Hepatocyte (in vitro differentiated cells): ENCODE results near the gene CCR7. TPM values are rescaled to one million over a fixed set of nuclear protein-coding genes. Genes with fewer than 3 reads are reported as not detected.

Experiments
- DNase-seq: peaks from one replicate; pipeline ENCODE4 v3.0.0-alpha.2; 2016; ENCODE audit warnings: low spot score
- H2AFZ ChIP-seq: fragments of 200-600 bp; sonication (generic); 2 replicates; pipeline ENCODE4 v1.6.0; 2016; ENCODE audit warnings: antibody characterized with exemption, mild to moderate bottlenecking
- H3K27ac ChIP-seq: fragments of 200-600 bp; sonication (generic); 2 replicates; pipeline ENCODE4 v1.5.1; 2016; ENCODE audit warnings: mild to moderate bottlenecking
- H3K27me3 ChIP-seq: fragments of 200-600 bp; sonication (generic); 2 replicates; pipeline ENCODE4 v1.6.1; 2016
- H3K36me3 ChIP-seq: fragments of 200-600 bp; sonication (generic); replicated peaks from 2 replicates; pipeline ENCODE4 v1.5.1; 2016; ENCODE audit warnings: low read depth; ENCODE audit not compliant: insufficient read depth
- H3K4me1 ChIP-seq: fragments of 200-600 bp; sonication (generic); 2 replicates; pipeline ENCODE4 v1.5.1; 2016; ENCODE audit warnings: mild to moderate bottlenecking, moderate library complexity; ENCODE audit not compliant: insufficient read depth
- H3K4me2 ChIP-seq: fragments of 200-600 bp; sonication (generic); 2 replicates; pipeline ENCODE4 v1.6.0; 2016
- H3K4me3 ChIP-seq: fragments of 200-600 bp; sonication (generic); 2 replicates; pipeline ENCODE4 v1.5.1; 2016; ENCODE audit warnings: mild to moderate bottlenecking
- H3K79me2 ChIP-seq: fragments of 200-600 bp; sonication (generic); 2 replicates; pipeline ENCODE4 v1.6.0; 2017; ENCODE audit warnings: mild to moderate bottlenecking
- H3K9me2 ChIP-seq: fragments of 200-600 bp; sonication (generic); replicated peaks from 2 replicates; pipeline ENCODE4 v1.6.0; 2017; ENCODE audit warnings: mild to moderate bottlenecking; ENCODE audit not compliant: insufficient read depth
- H3K9me3 ChIP-seq: fragments of 200-600 bp; sonication (generic); 2 replicates; pipeline ENCODE4 v1.5.1; 2016; ENCODE audit warnings: low read depth, mild to moderate bottlenecking
- H4K20me1 ChIP-seq: fragments of 200-600 bp; sonication (generic); 2 replicates; pipeline ENCODE4 v1.6.0; 2016; ENCODE audit warnings: mild to moderate bottlenecking; ENCODE audit not compliant: insufficient read depth, poor library complexity, severe bottlenecking
- CTCF ChIP-seq: fragments of 200-600 bp; sonication (generic); IDR thresholded peaks from 2 replicates; pipeline ENCODE4 v1.5.1; 2016; ENCODE audit warnings: antibody characterized with exemption, mild to moderate bottlenecking; ENCODE audit not compliant: poor library complexity
- EZH2 ChIP-seq: fragments of 200-600 bp; sonication (generic); IDR thresholded peaks from 2 replicates; pipeline ENCODE4 v1.6.1; 2016; ENCODE audit warnings: antibody characterized with exemption, mild to moderate bottlenecking, borderline replicate concordance
- EZH2phosphoT487 ChIP-seq: fragments of 200-600 bp; sonication (generic); IDR thresholded peaks from one replicate; pipeline ENCODE4 v1.6.1; 2018; ENCODE audit warnings: antibody characterized with exemption, mild to moderate bottlenecking, low read depth, moderate library complexity; ENCODE audit not compliant: unreplicated experiment, severe bottlenecking
- WGBS: methylation state at CpG from one replicate; pipeline ENCODE4 v1.1.6; 2016; ENCODE audit warnings: low lambda C conversion rate; ENCODE audit errors: missing lambda C conversion rate; 5-methylcytosine and 5-hydroxymethylcytosine counted together
- polyA plus RNA-seq: library from polyadenylated mRNA; unstranded; fragments of >200 nt; fragmentation: Nextera tagmentation; extraction: Ambion mirVana; gene quantifications from 2 replicates; pipeline ENCODE4 v1.2.1, GENCODE V29; 2016
- total RNA-seq: library from RNA; depleted of rRNA; stranded (reverse); fragments of >200 nt; gene quantifications from 2 replicates; pipeline ENCODE4 v1.2.3, GENCODE V29; 2014

CCR7 gene
- total and polyA plus RNA-seq, 2 experiments from 2014 or later: 2.8 to 4.1 TPM

GRCh38 chr17:40518401-40519088 is 46.7 kb downstream of the CCR7 start:
- no peaks in the 10 kb centered on the region for H3K4me1 ChIP-seq
- H3K4me2 ChIP-seq: no peak overlapping the region
- H3K4me3 ChIP-seq: no peak overlapping the region
- H3K9me3 ChIP-seq: no peaks in the 10 kb centered on the region
- no peaks in the 10 kb centered on the region for H3K9me2 ChIP-seq
- WGBS: 65% methylated on average over 5 of the region's 5 CpGs
- peak overlapping the region; percentile 34 for H3K27ac ChIP-seq
- TF ChIP-seq EZH2: no peak
- TF ChIP-seq EZH2phosphoT487: no peak
- no peak for TF ChIP-seq CTCF
- peak; percentile 74 for DNase-seq
- H3K27me3 ChIP-seq: no peaks in the 10 kb centered on the region
- H4K20me1 ChIP-seq: no peaks in the 10 kb centered on the region
- H3K36me3 ChIP-seq: no peaks in the 10 kb centered on the region
- H3K79me2 ChIP-seq: no peaks in the 10 kb centered on the region
- H2AFZ ChIP-seq: no peak overlapping the region

GRCh38 chr17:40517981-40518380 is 47.3 kb downstream of the CCR7 start:
- Histone ChIP-seq H3K27me3 (no peaks in the 10 kb centered on the region), H3K27ac (no peak overlapping the region), H3K4me3 (no peak overlapping the region), H3K79me2 (no peaks in the 10 kb centered on the region), H3K9me3 (no peaks in the 10 kb centered on the region), H3K9me2 (no peaks in the 10 kb centered on the region), H2AFZ (no peak overlapping the region), H4K20me1 (no peaks in the 10 kb centered on the region), H3K36me3 (no peaks in the 10 kb centered on the region), H3K4me1 (no peaks in the 10 kb centered on the region), H3K4me2 (no peak overlapping the region)
- no peak for TF ChIP-seq EZH2
- no peak for TF ChIP-seq CTCF
- no peak for TF ChIP-seq EZH2phosphoT487
- DNase-seq: no peak
- 94% methylated on average over 4 of the region's 4 CpGs for WGBS

GRCh38 chr17:40517286-40517662 is 48.0 kb downstream of the CCR7 start:
- no peak for DNase-seq
- Histone ChIP-seq H3K9me3 (no peaks in the 10 kb centered on the region), H3K27ac (no peak overlapping the region), H3K36me3 (no peaks in the 10 kb centered on the region), H3K79me2 (no peaks in the 10 kb centered on the region), H3K4me3 (no peak overlapping the region), H3K27me3 (no peaks in the 10 kb centered on the region), H3K9me2 (no peaks in the 10 kb centered on the region), H3K4me1 (no peaks in the 10 kb centered on the region), H3K4me2 (no peak overlapping the region), H2AFZ (no peak overlapping the region), H4K20me1 (no peaks in the 10 kb centered on the region)
- WGBS: 97% methylated on average over 2 of the region's 2 CpGs
- no peak for TF ChIP-seq EZH2
- TF ChIP-seq CTCF: no peak
- no peak for TF ChIP-seq EZH2phosphoT487
